ENCODE results near the gene NAV1.

DNA sequence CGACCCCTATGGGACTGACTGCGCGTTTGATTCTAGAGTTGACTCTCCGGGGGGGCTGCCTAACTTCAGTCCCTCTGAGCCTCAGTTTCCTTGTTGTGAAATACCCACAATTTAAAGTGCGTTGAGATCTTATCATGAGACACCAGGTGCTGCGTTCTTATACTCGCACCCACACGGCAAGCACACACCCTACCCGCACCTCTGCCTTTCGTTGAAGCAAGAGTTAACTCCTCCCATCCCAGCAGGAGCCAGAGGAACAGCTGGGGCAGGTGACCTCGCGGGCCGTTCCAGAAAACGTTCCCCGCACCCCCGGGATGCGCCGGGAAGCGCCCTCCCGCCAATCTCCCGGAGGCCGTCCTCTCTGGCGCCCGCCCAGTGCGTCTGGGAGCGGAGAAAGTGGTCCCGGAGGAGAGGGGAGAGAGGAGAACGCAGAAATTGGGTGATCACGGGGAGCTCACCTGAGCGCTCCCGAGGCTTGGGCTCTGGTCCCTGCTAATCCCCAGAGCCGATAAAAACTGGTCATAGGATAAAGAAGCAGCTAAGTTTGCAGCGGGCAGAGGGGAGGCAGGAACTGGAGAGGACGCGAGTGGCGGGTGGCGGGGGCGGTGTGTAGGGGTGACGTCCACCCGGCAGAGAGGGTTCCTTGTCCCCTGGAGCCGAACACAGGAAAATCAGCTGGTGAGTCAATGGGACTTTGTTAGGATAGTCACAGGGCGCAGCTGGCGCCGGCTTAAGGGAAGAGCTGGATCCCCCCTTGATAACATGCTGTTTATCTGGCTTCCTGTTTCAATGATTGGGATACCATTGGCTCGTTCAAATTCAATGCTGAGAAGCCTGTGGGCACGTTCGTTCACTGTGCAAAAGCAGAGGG, 869 bp downstream of the NAV1 start:
- TF ChIP-seq, protein P1, sequence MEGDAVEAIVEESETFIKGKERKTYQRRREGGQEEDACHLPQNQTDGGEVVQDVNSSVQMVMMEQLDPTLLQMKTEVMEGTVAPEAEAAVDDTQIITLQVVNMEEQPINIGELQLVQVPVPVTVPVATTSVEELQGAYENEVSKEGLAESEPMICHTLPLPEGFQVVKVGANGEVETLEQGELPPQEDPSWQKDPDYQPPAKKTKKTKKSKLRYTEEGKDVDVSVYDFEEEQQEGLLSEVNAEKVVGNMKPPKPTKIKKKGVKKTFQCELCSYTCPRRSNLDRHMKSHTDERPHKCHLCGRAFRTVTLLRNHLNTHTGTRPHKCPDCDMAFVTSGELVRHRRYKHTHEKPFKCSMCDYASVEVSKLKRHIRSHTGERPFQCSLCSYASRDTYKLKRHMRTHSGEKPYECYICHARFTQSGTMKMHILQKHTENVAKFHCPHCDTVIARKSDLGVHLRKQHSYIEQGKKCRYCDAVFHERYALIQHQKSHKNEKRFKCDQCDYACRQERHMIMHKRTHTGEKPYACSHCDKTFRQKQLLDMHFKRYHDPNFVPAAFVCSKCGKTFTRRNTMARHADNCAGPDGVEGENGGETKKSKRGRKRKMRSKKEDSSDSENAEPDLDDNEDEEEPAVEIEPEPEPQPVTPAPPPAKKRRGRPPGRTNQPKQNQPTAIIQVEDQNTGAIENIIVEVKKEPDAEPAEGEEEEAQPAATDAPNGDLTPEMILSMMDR (IDR thresholded peaks at IDR 0.05) = no peak
- TF ChIP-seq POLR2A (IDR thresholded peaks at IDR 0.05) (no peak), POLR2AphosphoS5 (IDR thresholded peaks at IDR 0.05) (no peak)
